GM12872 (cell line): ENCODE data around the gene HS6ST3.

Experiments
- TF ChIP-seq, protein P1 (sequence below): IDR thresholded peaks from 3 replicates; pipeline ENCODE4 v1.5.1; 2011; ENCODE audit warnings: low read depth, mild to moderate bottlenecking, low read length, moderate library complexity; ENCODE audit not compliant: insufficient read depth

HS6ST3 gene

DNA sequence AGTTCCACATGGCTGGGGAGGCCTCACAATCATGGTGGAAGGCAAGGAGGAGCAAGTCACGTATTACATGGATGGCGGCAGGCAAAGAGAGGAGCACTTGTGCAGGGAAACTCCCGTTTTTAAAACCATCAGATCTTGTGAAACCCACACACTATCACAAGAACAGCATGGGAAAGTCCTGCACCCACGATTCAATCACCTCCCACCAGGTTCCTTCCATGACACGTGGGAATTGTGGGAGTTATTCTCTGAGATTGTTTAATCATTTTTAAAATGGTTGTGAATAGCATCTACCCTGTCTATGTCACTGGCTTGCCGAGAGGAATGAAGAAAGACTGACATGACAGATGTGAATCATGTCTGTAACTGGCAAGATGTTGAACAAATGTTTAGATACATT, 301.7 kb downstream of the HS6ST3 start:
- TF ChIP-seq, protein P1, sequence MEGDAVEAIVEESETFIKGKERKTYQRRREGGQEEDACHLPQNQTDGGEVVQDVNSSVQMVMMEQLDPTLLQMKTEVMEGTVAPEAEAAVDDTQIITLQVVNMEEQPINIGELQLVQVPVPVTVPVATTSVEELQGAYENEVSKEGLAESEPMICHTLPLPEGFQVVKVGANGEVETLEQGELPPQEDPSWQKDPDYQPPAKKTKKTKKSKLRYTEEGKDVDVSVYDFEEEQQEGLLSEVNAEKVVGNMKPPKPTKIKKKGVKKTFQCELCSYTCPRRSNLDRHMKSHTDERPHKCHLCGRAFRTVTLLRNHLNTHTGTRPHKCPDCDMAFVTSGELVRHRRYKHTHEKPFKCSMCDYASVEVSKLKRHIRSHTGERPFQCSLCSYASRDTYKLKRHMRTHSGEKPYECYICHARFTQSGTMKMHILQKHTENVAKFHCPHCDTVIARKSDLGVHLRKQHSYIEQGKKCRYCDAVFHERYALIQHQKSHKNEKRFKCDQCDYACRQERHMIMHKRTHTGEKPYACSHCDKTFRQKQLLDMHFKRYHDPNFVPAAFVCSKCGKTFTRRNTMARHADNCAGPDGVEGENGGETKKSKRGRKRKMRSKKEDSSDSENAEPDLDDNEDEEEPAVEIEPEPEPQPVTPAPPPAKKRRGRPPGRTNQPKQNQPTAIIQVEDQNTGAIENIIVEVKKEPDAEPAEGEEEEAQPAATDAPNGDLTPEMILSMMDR: no peak

DNA sequence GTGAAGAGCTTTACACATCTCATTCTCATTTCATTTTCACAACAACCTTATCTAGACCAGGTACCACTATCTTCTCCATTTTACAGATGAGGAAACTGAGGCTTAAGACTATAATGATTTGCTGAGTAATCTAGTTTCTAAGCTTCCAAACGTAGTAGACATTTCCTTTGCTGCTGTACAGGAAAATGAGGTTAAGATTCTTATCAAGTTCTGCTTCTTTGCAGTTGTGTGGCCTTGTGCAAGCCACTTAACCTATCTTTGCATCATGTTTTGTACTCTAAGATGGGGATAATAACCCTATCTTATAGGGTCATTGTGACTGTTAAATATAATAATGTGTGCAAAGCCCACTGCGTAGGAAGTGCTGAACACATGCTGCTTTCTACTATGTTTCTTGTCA, 307.9 kb downstream of the HS6ST3 start:
- TF ChIP-seq, protein P1: no peak

DNA sequence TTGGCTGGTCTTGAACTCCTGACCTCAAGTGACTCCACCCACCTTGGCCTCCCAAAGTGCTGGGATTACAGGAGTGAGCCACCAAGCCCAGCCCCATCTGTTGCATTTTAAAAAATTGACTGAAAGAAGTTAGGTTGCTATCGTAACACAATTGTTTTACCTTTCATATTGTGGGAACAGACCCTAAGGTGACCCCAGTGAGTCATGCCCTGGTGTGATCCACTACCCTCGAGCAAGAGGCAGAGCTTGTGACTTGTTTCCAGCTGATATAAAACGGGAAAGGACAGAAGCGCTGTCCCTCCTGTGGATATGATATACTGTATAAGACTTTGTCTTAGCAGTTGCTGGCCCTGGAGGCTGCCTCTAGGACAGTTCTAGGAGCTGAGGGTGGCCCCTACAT, 308.6 kb downstream of the HS6ST3 start:
- TF ChIP-seq, protein P1: no peak

DNA sequence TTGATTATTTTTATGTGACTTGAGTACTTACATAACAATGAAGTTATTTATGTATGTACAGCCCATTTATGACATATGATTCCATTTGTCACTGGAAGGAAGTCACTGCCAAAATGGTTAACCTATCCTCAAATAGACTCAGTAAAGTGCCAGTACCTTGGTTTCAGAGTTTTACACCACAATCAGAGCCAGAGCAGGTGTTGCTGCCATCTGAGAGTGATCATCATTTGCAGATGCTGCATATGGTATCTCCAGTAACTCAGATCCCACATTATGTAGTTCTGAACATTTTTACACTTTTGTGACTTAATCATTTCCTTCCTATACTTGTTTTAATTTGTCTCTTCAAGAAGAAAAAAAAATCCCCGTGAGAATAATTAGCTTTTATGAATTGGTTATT, 313.3 kb downstream of the HS6ST3 start:
- TF ChIP-seq, protein P1: no peak

DNA sequence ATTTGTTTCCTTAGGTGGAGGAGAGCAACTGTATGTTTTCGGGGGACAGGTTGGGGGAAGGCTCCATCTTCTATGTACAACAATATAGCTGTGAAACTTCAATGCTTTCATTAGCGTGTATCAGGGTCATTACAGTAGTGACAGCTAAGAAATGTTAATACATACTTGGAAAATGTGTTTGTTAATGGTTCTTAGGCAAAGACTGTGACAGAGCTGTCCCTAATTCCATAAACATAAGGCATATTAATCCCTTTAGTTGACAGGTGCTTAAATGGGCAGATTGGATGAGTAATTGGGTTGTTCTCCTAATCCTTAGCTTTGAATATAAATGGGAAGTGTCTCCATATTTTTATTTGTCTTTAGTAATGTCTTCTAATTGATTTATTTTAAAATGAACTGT, 313.7 kb downstream of the HS6ST3 start:
- TF ChIP-seq, protein P1: no peak

DNA sequence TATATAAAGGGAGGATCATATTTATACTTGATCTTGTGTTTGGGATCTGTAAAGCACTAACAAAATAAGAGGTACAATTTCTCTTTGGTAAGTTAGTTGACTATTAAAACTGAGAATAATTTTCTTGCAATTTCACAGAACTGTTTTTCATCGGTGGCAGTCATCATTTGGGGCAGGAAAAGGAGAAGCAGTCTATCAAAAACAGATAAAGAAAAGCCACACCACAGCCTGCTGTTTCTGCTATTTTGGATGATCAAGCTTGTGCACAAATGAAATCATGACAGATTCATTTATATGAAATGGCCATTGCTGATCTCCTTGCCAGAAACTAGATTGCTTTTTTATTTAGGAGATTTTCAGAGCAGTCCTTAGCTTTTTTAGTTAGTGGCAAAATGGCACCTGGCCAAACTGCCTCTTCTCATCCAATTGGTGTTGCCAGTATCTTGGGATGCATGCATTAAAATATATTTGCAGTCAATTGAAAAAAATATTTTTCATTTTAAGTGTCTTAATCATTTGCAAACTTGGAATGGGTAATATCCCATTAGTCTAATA, 326.0 kb downstream of the HS6ST3 start:
- TF ChIP-seq, protein P1: no peak

DNA sequence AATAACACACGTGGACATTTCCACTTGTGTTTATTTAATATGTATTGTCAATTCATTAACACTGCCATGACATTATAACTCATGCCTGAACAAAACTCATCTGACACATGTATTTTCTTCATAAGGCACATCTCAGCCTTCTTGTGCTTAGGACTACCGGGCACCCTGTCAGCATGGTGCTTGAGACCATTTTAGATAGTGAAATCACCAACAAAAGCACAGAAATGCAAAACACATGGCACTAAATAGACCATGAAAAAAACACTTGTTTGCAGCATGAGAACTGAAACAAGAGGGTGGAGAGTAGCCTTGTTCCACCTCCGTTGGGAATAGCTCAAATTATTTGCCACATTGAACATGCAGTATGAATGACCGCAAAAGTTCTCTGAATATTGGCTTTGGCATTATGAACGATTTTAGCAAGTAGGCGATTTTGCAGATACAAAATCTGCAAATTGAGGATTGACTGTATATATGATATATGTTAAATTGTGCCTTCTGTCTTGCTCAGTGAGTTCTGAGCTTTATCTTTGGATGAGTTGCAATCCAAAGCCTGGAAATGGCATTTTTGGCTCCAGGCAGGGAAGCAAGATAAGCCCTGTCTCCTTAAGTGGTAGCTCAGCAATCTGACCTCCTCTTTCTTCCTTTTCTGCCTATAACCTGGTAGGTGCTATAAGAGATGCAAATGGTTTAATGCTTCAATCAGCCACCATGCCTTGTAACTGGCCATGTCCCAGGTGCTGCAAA, 328.2 kb downstream of the HS6ST3 start:
- TF ChIP-seq, protein P1: no peak
